K562 (cell line): Measurements from ENCODE around the gene TSSK1B. TPM values are rescaled to one million over a fixed set of nuclear protein-coding genes. Genes with fewer than 3 reads are reported as not detected.

Experiments
- ATAC-seq: fragments of 200-7000 bp; cut with Tn5 transposase; 3 replicates; pipeline ENCODE4 v1.9.1; 2020; ENCODE audit warnings: moderate library complexity
- BruUV-seq: library from RNA; stranded (reverse); fragments of 400-500 nt; replicated peaks from 2 replicates; lab custom pipeline; 2021; lab: Mats Ljungman, UMichigan
- CTCF ChIA-PET: fragments of 300-600 bp; formaldehyde crosslinking; extraction: SDS; loops from one replicate; lab custom pipeline; 2021; ENCODE audit warnings: low intra/inter-chr PET ratio; lab: Yijun Ruan, JAX
- POLR2A ChIA-PET: fragments of 300-600, 350-650 bp; sonication (Branson Sonifier 250); formaldehyde crosslinking; extraction: SDS; loops from one replicate; lab custom pipeline; 2021; ENCODE audit warnings: antibody characterized with exemption, inconsistent platforms; lab: Yijun Ruan, JAX
- DNase-seq, 4 experiments: peaks; one replicate each; pipeline versions ENCODE4 v3.0.0 to v3.0.0-alpha.2; 2011 to 2018; ENCODE audit warnings: low spot score in 3 of 4, mixed read lengths in 3 of 4; ENCODE audit errors: extremely low read depth in 1 of 4
- FAIRE-seq: peaks from 2 replicates; lab custom pipeline; 2011; peaks lifted over from hg19 to GRCh38; lab: Jason Lieb, UNC
- H2AFZ ChIP-seq: 2 replicates; pipeline ENCODE4 v1.6.0; 2011; ENCODE audit warnings: low read depth, low read length, control low read depth, inconsistent platforms
- H3K27ac ChIP-seq: fragments of 200-600 bp; 3 replicates; pipeline ENCODE4 v1.8.0; 2011; ENCODE audit warnings: low read depth, mild to moderate bottlenecking, control low read depth, inconsistent platforms, low read length, moderate library complexity, mixed read lengths; ENCODE audit errors: extremely low read depth
- H3K27me3 ChIP-seq, 2 experiments: fragments of 300-600 bp in 1 of 2; 2 replicates in 1 of 2; 3 replicates in 1 of 2; pipeline versions ENCODE4 v1.6.0 to v1.8.0; 2011; ENCODE audit warnings: inconsistent platforms in 2 of 2, low read length in 2 of 2, mild to moderate bottlenecking in 1 of 2, mixed read lengths in 1 of 2, moderate library complexity in 1 of 2; ENCODE audit not compliant: control insufficient read depth in 2 of 2, insufficient read depth in 2 of 2
- H3K36me3 ChIP-seq: fragments of 300-600 bp; 3 replicates; pipeline ENCODE4 v1.8.0; 2011; ENCODE audit warnings: mild to moderate bottlenecking, low read length, inconsistent platforms; ENCODE audit not compliant: control insufficient read depth, insufficient read depth
- H3K4me1 ChIP-seq, 2 experiments: fragments of 200-600 bp in 1 of 2; replicated peaks in 1 of 2; 2 replicates in 1 of 2; 3 replicates in 1 of 2; pipeline versions ENCODE4 v1.5.1 to v1.8.0; 2011; ENCODE audit warnings: inconsistent platforms in 2 of 2, low read length in 2 of 2, mild to moderate bottlenecking in 1 of 2, mixed read lengths in 1 of 2, moderate library complexity in 1 of 2; ENCODE audit not compliant: control insufficient read depth in 2 of 2, insufficient read depth in 2 of 2
- H3K4me2 ChIP-seq: 2 replicates; pipeline ENCODE4 v1.6.1; 2011; ENCODE audit warnings: low read length, control low read depth, inconsistent platforms, mixed read lengths; ENCODE audit not compliant: insufficient read depth
- H3K4me3 ChIP-seq: fragments of 200-600 bp; sonication (generic), shearing (Covaris generic); 2 replicates; pipeline ENCODE4 v1.5.1; 2016; ENCODE audit warnings: control low read depth, inconsistent platforms
- H3K79me2 ChIP-seq: fragments of 200-600 bp; 3 replicates; pipeline ENCODE4 v1.8.0; 2011; ENCODE audit warnings: low read length, inconsistent platforms; ENCODE audit not compliant: control insufficient read depth, insufficient read depth
- H3K9ac ChIP-seq, 2 experiments: 2 replicates each; pipeline versions ENCODE4 v1.6.0 to v1.6.1; 2011; ENCODE audit warnings: low read depth in 2 of 2, low read length in 2 of 2, control low read depth in 1 of 2, inconsistent platforms in 1 of 2, mild to moderate bottlenecking in 1 of 2, mixed read lengths in 1 of 2; ENCODE audit not compliant: insufficient read depth in 1 of 2
- H3K9me1 ChIP-seq: one replicate; pipeline ENCODE4 v1.6.0; 2011; ENCODE audit warnings: inconsistent platforms, mild to moderate bottlenecking, low read length, moderate library complexity; ENCODE audit not compliant: control insufficient read depth, insufficient read depth
- H3K9me3 ChIP-seq: replicated peaks from 2 replicates; pipeline ENCODE4 v1.5.1; 2011; ENCODE audit warnings: low read depth, low read length, inconsistent platforms; ENCODE audit not compliant: control insufficient read depth, insufficient read depth
- H4K20me1 ChIP-seq: replicated peaks from 2 replicates; pipeline ENCODE4 v1.6.1; 2011; ENCODE audit warnings: low read length, inconsistent platforms, mixed read lengths; ENCODE audit not compliant: control insufficient read depth, insufficient read depth
- CHCHD3 ChIP-seq: fragments of 250-450 bp; sonication (Bioruptor Pico); IDR thresholded peaks from 2 replicates; pipeline ENCODE4 v2.1.2; 2022; ENCODE audit warnings: mild to moderate bottlenecking
- CTCFL ChIP-seq: IDR thresholded peaks from 2 replicates; pipeline ENCODE4 v1.6.1; 2011; ENCODE audit warnings: borderline replicate concordance, low read depth, mild to moderate bottlenecking, moderate library complexity, low read length; ENCODE audit not compliant: insufficient read depth, poor library complexity, severe bottlenecking
- MTA1 ChIP-seq: fragments of 450-650 bp; IDR thresholded peaks from 2 replicates; pipeline ENCODE4 v1.6.1; 2017; ENCODE audit warnings: borderline replicate concordance
- NFIX ChIP-seq: fragments of 250-450 bp; sonication (Bioruptor Pico); IDR thresholded peaks from 2 replicates; pipeline ENCODE4 v1.4.0; 2020; ENCODE audit warnings: low read depth, mild to moderate bottlenecking, moderate library complexity
- NR2C2 ChIP-seq, 2 experiments: fragments of 200-800 bp in 1 of 2; sonication (Bioruptor generic) in 1 of 2; sonication (generic) in 1 of 2; formaldehyde crosslinking in 1 of 2; IDR thresholded peaks; 2 replicates each; pipeline versions ENCODE4 v1.6.1 to v1.8.0; 2016 to 2022; ENCODE audit warnings: mild to moderate bottlenecking in 1 of 2, missing compliant biosample characterization in 1 of 2, missing genetic modification characterization in 1 of 2, missing genetic modification reagents in 1 of 2
- NUFIP1 ChIP-seq: fragments of 450-650 bp; IDR thresholded peaks from 2 replicates; pipeline ENCODE4 v1.6.1; 2018; ENCODE audit not compliant: partially characterized antibody
- PHF21A ChIP-seq: fragments of 450-650 bp; IDR thresholded peaks from 2 replicates; pipeline ENCODE4 v1.6.1; 2017; ENCODE audit warnings: low read depth, borderline replicate concordance
- POLR3G ChIP-seq: IDR thresholded peaks from 2 replicates; pipeline ENCODE4 v1.6.1; 2011; ENCODE audit not compliant: insufficient read length, insufficient replicate concordance; ENCODE audit errors: extremely low read depth
- PRDM10 ChIP-seq: fragments of 450-650 bp; IDR thresholded peaks from 2 replicates; pipeline ENCODE4 v1.6.1; 2018; ENCODE audit not compliant: partially characterized antibody
- WGBS: fragments of 100-300 bp; shearing (Covaris generic); methylation state at CpG from one replicate; pipeline ENCODE4 v1.1.6; 2016; ENCODE audit warnings: low coverage, mixed read lengths; ENCODE audit not compliant: insufficient coverage; ENCODE audit errors: missing lambda C conversion rate; 5-methylcytosine and 5-hydroxymethylcytosine counted together
- in situ Hi-C: fragments of 300-500 bp; cut with MboI; formaldehyde crosslinking; loops from 4 replicates; pipeline ENCODE4 v1.15.0; 2018; ENCODE audit warnings: inconsistent platforms, mixed read lengths
- intact Hi-C: fragments of 100-400 bp; cut with micrococcal nuclease; formaldehyde crosslinking; loops from 2 replicates; pipeline ENCODE4 v1.14.2; 2022
- polyA plus RNA-seq, 8 experiments: library from polyadenylated mRNA; depleted of rRNA in 4 of 8; stranded (reverse) in 5 of 8; unstranded in 3 of 8; fragments of >200 nt; fragmentation: Nextera tagmentation in 2 of 8; fragmentation: Illumina TruSeq in 1 of 8; extraction: Ambion mirVana in 2 of 8; extraction: Trizol in 1 of 8; gene quantifications; 2 replicates each; pipeline versions ENCODE4 v1.2.1 to v1.2.3, GENCODE V29; 2011 to 2014; ENCODE audit warnings: inconsistent platforms in 1 of 8, missing spikeins in 1 of 8
- total RNA-seq, 7 experiments: library from RNA; depleted of rRNA in 6 of 7; stranded (reverse); fragments of >200 nt in 6 of 7; fragmentation: Illumina TruSeq in 2 of 7; extraction: Trizol in 2 of 7; gene quantifications; 2 replicates each; pipeline versions ENCODE4 v1.2.1 to v1.2.3, GENCODE V29; 2011 to 2021; ENCODE audit warnings: low replicate concordance in 1 of 7

Gene TSSK1B
- total and polyA plus RNA-seq, 9 of the 15 experiments (the other 6 are each of a cell fraction or from before 2014, with no cell fraction given): not detected

GRCh38 chr5:113387844-113388243 lies 46.9 kb downstream of the TSSK1B start:
- Histone ChIP-seq H3K9me1 (no peaks in the 10 kb centered on the region), H4K20me1 (no peaks in the 10 kb centered on the region), H3K79me2 (no peaks in the 10 kb centered on the region), H3K4me2 (no peak overlapping the region), H3K36me3 (no peaks in the 10 kb centered on the region), H3K27me3 (peaks cover 2 to 4% of the 10 kb centered on the region in 2 experiments; a peak in 2 of 5 replicates), H3K27ac (no peak overlapping the region), H2AFZ (no peak overlapping the region), H3K4me1 (no peaks in the 10 kb centered on the region), H3K4me3 (no peak overlapping the region)
- 0% methylated on average over 2 of the region's 2 CpGs for WGBS
- FAIRE-seq: no peak
- POLR2A ChIA-PET: interaction anchor here (0.8 to 0.9 kb wide), 2 partner anchors 8 to 11 kb away, joined by 4 to 6 read pairs; no protein-coding TSS in a partner anchor
- no peak for DNase-seq
- no TSS peak for BruUV-seq
- TF ChIP-seq NR2C2 (CRISPR knock-in tag; IDR thresholded peaks at IDR 0.05) (no peak), NR2C2 (tag; IDR thresholded peaks at IDR 0.05) (no peak)
- TF ChIP-seq, all 486 proteins: peak for 0
- CTCF ChIA-PET: no interaction called here
- in situ Hi-C loops (no loop called here), intact Hi-C loops (no loop called here)
- no peak for ATAC-seq
- Histone ChIP-seq H3K9ac (no peak overlapping the region), H3K9me3 (no peaks in the 10 kb centered on the region)

GRCh38 chr5:113384782-113385285 lies 50.0 kb downstream of the TSSK1B start:
- no TSS peak for BruUV-seq
- Histone ChIP-seq H3K27ac (no peak overlapping the region), H3K4me2 (no peak overlapping the region), H3K79me2 (no peaks in the 10 kb centered on the region), H3K9me3 (no peaks in the 10 kb centered on the region), H3K9ac (no peak overlapping the region), H4K20me1 (no peaks in the 10 kb centered on the region), H3K4me1 (no peaks in the 10 kb centered on the region), H3K36me3 (no peaks in the 10 kb centered on the region), H3K4me3 (no peak overlapping the region), H3K27me3 (peaks cover 2 to 4% of the 10 kb centered on the region in 2 experiments; a peak in 2 of 5 replicates), H3K9me1 (no peaks in the 10 kb centered on the region), H2AFZ (no peak overlapping the region)
- FAIRE-seq: no peak
- in situ Hi-C loops: no loop called here
- intact Hi-C loops: no loop called here
- 0% methylated on average over 4 of the region's 4 CpGs for WGBS
- ATAC-seq: no peak
- CTCF ChIA-PET: no interaction called here
- POLR2A ChIA-PET: no interaction called here
- no peak for DNase-seq
- TF ChIP-seq PHF21A (no peak), CTCFL (no peak), PRDM10 (no peak), NUFIP1 (no peak), NFIX (no peak), MTA1 (no peak), POLR3G (no peak), CHCHD3 (CRISPR knock-in tag) (no peak)
